Amniotic epithelial cell (primary cell): Measurements from ENCODE around the gene MEN1.
A peak's percentile ranks its signal among the peaks of the same experiment; 100 is the strongest.

Experiments
- DNase-seq: peaks from one replicate; pipeline ENCODE4 v3.0.0-alpha.2; 2010; ENCODE audit warnings: low read depth

The MEN1 gene

GRCh38 chr11:64801561-64802369, 8.6 kb downstream of the MEN1 start:
- no peak for DNase-seq

GRCh38 chr11:64801158-64801464, 9.2 kb downstream of the MEN1 start:
- DNase-seq: no peak

GRCh38 chr11:64800303-64801157, 9.8 kb downstream of the MEN1 start:
- DNase-seq: no peak

- no peak for DNase-seq
These were observed 10.6 kb downstream of the MEN1 start for GRCh38 chr11:64799623-64800302.

DNA sequence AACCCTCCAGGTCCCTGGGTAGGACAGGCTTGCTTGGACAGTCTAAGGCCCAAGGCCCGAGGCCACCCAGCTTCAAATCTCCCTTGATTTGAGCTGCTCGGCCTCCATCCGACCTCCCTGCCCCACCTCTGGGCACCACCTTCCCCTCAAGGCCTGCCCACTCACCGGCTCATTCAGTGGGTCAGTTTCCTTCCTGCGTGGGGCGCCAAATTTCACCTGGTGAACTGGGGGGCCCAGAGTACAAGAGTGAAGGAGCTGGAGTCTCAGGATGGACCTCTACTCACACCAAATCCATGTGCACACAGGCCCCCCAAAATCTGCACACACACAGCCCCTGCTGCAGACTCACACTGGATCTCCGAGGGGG, 11.1 kb downstream of the MEN1 start:
- no peak for DNase-seq

DNA sequence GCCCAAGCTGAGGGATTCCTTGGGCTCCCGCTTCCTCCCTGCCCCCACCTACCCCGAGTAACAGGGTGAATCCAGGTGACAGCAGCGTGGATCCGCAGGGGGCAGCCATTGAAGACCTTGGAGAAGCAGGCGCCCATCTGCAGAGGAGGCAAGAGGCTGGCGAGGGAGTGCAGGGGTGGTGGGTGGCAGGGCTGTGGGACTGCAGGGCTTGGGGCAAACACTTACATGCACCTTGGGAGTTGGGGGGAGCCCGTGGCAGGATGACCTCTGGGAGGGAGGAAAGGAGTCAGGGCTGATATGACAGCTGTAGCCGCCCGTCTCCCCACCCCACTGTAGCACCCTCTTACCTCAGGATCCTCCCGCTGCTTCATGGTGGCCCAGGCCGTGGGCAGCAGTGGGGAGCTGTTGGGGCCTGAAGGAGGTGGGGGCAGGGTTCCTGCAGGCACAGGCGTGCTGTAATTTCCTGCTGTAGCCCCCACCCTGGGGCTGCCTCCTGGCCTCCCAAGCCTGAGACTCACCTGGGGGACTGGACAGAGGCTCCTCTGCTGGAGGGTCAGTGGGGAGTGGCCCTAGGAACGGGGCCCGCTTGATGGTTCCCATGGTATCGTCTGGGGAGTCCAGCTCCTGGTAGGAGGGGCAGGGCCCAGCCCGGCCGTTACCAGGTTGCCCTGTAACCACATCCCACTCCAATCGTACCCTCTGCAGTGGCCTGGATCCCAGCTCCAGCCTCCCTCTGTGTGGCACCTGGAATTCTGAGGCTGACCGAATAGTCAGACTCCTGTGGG, 13.4 kb downstream of the MEN1 start:
- DNase-seq: no peak

DNA sequence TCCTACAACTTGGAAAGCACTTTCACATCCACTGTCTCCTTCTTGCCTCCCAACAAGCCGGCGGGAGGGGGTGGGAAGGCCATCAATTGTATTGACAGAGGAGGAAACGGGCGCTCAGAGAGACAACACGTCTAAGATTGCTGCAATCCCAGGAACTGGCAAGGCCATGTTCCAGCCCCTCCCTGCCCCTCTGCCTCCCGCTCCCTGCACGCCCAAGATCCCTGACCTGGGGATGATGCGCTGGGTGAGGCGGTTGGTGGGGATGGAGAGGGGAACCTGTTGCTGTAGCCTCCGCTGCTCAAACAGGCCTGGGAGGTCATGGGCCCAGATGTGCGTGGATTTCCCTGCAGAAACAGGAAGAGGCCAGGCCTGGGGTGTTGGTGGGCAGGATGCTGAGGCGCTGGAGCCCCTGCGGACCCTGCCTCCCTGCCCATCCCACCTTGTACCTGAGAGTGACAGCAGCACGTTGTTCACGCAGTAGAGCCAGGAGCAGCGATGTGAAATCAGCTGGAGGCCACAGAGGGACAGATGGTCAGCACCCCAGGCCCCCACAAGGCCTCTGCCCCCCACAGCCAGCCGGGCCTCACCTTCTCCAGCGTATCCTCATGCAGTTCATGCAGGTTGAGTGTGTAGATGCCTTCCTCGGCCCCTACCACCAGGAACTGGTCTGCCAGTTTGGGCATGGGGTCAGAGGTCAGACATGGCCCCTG, 14.1 kb downstream of the MEN1 start:
- DNase-seq: no peak

DNA sequence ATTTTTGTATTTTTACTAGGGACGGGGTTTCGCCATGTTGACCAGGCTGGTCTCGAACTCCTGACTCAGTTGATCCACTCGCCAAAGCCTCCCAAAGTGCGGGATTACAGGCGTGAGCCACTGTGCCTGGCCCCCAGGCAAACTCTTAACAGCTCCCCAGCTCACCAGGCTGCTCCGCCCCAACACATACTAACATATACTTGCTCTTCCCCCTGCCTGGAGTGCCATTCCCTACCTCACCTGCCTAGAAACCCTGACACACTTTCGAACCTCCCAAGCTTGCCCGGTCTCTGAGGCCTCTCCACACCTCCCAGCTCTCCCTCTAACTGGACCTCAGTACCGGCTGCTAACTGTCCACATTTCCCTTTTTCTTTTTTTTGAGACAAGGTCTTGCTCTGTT, 15.8 kb downstream of the MEN1 start:
- no peak for DNase-seq

DNA sequence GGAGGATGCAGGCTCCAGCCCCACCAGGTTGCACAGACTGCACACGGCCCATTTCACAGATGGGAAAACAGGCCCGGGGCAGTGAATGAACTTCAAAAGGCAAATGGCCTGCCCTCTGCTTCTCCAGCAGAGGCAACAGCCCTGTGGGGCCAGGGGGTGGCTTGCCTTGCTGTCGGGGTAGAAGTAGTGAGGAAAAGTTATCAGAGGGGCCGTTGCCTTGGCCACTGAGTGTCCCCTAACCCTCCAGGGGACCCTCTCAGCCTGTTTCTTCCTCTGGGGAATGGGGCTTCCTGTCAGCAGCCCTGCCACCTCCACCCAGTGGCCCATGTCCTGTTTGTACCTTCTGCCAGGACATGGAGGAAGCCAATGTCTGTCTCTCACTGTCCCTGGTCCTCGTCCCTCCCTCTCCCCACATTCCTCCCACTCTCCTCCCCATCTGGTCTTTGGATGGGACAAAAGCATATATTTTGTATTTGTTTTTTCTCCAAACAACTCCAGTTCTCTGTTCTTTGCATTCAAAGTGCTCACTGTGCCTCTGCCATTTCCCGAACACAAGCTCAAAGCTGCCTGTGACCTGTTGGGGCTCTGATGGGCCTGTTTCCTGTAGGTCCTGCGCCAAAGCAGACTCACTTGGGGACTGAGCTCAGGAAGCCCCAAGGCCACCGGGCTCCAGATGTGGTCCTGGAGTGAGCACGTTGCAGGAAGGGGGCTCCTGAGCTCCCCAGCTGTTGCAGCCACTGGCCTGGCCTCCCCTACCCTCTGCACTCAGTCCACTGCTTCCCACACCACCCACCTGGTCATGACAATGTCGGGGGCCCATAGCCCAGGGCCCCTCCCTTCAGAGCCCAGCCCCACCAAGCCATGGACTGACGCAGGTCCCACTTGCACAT, 16.8 kb downstream of the MEN1 start:
- DNase-seq: no peak

- DNase-seq: no peak
These were observed 17.9 kb downstream of the MEN1 start for GRCh38 chr11:64792482-64792881.

GRCh38 chr11:64791781-64792291, 18.5 kb downstream of the MEN1 start:
- no peak for DNase-seq

DNA sequence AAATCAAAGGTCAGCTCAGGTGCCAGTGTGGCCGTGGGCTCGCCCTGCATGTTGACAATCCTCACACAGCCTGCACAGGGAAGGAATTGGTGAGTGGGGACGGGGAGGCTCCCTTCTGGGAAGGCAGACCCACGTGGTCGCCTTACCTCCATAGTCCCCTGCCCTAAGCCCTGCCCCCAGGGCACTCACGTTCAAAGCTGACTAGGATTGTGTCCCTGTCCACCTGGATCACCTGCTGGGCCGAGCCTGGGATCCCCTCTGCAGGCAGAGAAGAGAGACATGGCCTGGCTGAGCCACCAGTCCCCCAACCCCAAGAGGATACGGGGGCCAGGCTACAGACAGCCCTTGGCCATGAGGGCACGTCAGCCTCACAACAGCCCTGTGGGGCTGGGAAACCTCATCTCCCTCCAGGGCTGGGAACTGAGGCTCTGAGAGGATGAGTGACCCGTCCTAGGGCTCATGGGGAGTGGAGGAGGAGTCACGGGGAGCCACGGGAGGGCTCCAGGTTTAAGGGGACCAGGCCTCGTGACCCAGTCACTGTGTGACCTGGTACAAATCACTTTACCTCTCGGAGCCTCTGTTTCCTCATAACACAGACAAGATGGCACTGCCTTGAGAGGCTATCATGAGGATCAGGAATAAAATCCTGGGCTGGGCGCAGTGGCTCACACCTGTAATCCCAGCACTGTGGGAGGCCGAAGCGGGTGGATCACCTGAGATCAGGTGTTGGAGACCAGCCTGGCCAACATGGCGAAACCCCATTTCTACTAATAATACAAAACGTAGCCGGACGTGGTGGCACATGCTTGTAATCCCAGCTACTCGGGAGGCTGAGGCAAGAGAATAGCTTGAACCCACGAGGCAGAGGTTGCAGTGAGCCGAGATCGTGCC, 19.9 kb downstream of the MEN1 start:
- DNase-seq: no peak

DNA sequence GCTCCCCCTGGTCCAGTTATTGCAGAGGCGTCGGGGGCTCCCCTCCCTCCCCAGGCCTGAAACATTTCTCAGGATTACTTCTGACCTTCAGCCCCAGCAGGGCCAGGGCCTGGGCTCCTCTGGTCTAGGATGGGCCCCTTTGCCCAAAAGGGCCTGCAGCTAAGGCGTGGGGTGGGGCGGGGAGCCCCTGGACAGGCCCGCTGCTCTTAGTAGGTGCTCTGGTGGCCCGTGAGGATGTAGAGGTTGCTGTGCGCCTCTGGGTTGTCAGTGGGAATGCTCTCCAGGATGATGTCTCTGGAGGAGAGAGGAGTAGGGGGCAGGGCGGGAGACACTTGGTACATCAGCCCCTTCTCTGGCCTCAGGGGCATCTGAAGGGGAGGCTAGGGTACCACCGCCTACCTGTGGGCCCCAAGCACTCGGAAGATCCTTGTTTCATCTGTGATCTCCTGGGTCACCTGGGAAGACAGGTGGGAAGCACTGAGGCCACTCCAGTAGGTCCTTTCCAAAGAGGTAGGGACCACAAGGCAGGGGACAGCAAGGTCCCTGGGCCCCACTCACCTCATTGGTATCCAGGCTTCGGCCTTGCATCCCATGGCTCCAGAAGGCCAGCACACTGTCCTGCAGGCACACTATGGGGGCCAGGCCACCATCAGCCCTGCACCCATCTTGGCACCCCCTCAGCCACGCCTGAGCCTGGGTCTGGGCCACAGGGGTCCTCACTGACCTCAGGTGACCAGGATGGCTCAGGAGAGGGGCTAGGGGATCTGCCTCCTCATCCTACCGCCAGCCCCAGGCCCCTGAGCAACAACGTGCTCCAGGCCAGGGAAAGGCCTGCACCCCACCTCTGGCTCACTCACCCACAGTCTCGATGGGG, 20.8 kb downstream of the MEN1 start:
- no peak for DNase-seq

DNA sequence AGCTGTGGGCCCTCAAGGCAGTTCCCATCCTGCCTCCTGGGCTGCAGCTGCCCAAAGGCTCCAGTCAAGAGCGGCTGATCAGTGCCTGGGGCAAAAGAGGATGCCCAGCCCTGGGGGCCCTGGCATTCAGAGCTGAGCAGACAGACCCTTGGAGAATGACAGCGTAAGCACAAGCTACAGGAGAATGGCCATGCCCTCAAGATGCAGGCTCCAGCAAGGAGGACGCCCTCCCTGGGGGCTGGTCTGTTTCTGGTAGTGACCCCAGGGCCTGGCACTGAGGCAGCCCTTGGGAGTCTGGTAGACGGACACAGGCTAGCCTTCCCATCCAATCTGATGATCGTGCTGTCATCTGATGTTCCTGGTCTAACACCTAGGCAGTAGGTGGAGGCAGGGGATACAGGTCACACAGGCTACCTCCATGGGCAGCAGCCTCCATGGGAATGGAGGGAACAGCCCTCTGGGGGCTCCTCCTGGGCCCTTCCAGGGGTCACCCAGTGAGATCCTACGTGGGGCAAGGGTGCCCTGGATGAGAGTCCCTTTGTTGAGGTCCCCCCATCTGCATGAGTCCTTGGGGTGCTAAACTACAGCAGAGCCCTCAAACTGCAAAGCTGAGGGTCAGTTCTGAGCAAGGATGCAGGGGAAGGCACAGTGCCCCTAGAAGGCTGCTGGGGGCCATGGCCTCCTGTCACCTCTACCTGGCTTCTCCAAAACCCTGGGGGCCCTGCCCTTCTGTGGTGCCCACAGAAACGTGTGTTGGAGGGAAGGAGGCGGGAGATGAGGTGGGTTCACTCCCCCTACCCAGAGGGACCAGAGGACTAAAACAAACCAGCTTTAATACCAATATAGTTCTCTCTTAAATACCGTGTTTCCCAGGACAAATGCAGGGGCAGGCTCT, 21.8 kb downstream of the MEN1 start:
- no peak for DNase-seq

GRCh38 chr11:64787526-64788320, 22.6 kb downstream of the MEN1 start:
- DNase-seq: peak; percentile 48

GRCh38 chr11:64786308-64786707, 24.0 kb downstream of the MEN1 start:
- no peak for DNase-seq
